ENCODE measurements around the gene ZIC4.

GRCh38 chr3:147360646-147361453 is 45.5 kb downstream of the ZIC4 start:
- TF ChIP-seq CTCF (conservative IDR thresholded peaks at IDR 0.05) = no peak
- no peak for TF ChIP-seq ZFX (IDR thresholded peaks at IDR 0.05)
